GM21717 (cell line): ENCODE data around the gene MANBA.
A peak's percentile ranks its signal among the peaks of the same experiment; 100 is the strongest.

ENCODE experiments used
- ATAC-seq: cut with Tn5 transposase; IDR thresholded peaks from one replicate; pipeline ENCODE4 v1.9.1; 2021; ENCODE audit warnings: mild to moderate bottlenecking, moderate library complexity; ENCODE audit not compliant: unreplicated experiment

Gene MANBA

GRCh38 chr4:102599455-102599854, 161.3 kb downstream of the MANBA start:
- peak; percentile 28 for ATAC-seq

- ATAC-seq: peak; percentile 57
Observed at GRCh38 chr4:102598762-102599374, 161.9 kb downstream of the MANBA start.

DNA sequence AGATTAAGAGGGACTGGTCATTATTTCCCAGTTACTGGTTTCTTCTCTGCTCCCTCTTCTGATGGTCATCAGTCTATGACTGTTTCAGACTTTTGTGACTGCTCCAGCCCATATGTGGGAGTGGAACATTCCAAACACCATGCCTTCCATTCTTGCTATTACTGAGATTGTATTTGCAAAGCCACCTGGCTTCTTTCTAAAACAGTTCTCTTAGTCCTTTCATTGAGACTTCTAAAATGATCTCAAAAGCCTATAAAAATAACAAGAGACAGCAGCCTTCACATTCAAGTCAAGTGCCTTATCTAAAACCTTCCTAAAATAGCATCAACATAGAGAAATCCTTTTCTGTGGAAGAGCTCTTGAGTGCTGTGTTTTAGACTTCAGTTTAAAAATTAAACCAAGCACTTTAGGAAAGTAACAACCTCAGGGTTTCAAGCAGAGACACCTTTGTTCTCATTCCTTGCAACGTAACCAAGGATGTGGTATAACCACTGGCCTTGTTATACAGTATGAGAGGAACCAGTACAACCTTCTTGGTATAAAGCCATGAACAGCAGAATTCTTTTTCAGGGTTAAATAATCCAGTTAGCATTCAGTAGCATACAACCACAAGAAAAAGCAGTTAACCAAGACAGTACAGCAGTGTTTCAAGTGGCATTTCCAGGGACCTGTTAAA, 162.5 kb downstream of the MANBA start:
- peak; percentile 46 for ATAC-seq

GRCh38 chr4:102596532-102596931, 164.2 kb downstream of the MANBA start:
- ATAC-seq: no peak

DNA sequence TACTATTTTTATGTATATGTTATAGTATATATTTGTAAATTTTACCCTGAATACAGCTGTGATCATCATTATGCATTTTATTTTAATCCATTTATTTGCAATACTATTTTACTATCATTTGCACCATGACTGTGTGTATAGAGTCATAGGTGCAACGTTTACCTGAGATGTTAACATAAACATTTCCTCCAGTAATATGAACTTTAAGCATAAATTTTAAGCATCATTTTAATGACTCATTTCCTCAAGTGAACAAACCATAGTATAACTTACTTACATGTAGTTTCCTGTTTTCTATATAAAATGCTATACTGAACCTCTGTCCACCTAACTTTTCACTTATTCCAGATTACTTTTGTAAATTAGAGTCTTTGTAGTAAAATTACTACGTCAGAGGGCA, 166.8 kb downstream of the MANBA start:
- ATAC-seq: no peak

DNA sequence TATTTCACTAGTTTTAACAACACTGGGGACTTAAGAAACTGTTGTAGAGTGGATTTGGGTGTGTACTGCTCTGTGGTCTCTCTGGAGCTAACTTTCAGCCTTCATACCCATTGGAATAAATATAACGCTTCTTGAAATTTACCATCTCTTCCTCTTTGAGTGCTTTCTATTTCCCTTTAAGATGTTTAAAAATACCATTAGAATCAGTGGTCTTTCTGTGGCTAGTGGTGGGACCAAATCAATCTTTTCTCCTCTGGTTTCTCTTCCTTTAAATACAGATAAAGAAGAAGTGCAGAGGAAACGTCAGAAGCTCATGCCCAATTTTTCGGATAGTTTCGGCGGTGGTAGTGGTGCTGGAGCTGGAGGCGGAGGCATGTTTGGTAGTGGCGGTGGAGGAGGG, 167.6 kb downstream of the MANBA start:
- no peak for ATAC-seq

- no peak for ATAC-seq
Observed at GRCh38 chr4:102592256-102592655, 168.5 kb downstream of the MANBA start.

DNA sequence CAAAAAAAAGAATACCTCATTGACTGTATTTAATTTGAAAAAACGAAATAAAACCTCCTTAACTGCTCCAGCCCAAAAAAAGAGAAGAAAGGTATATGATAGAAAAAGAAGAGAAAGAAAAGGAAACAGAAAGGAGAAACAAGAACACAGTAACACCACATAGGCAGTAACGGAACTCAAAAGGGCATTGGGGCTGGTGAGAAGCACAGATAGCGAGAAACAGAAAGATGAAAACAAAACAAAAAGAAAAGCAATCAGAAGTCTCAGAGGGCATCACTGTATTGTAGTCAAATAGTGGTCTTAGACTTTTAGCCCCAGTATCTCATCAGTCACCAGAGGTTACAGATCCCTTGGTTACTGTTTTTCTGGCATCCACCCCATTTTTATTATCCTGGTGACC, 171.0 kb downstream of the MANBA start:
- ATAC-seq: no peak

DNA sequence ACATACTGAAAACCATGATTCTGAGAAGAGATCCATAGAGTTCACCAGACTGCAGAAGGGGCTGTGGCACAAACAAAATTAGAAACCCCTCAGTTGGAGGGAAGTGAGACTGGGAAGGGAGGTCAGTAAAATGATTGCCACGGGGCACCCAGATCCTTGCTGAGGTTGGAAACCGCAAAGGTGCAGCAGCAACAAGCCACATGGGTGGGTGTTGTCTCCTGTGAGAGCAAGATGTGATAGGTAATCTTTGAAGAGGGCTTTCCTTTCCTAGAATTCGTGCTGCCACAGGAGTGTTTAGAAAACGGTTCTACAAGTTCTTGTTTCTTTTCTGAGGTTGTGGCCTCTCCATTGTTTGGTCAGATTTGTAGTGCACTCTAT, 174.1 kb downstream of the MANBA start:
- peak; percentile 40 for ATAC-seq

DNA sequence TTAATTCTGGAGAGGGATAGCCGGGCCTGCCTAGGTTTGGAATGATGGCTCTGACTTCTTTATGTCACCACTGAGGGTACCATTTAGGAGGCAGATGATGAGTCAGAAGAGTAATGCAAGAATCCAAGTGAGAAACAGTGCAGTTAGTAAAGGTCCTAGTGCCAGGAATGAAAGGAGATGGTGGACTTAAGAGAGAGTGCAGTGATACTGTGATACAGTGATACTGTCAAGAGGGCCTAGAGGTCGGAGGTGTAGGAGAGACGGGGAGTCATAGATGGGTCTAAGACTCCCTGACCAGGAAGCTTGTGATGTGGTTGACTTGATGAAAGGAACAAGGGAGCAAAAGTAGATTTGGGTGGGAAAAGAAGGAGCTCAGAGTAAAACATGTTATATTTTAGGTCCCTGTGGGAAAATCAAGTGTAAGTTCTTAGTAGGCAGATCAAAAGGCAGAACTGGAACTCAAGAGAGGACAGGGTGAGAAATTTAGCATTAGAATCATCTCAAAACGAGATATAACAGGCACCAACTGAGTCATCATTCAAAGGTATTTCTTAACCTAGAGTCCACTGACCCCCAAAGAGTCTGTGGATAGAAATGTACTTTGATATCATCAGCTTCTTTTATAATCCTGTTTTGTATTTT, 174.6 kb downstream of the MANBA start:
- ATAC-seq: peak; percentile 46

DNA sequence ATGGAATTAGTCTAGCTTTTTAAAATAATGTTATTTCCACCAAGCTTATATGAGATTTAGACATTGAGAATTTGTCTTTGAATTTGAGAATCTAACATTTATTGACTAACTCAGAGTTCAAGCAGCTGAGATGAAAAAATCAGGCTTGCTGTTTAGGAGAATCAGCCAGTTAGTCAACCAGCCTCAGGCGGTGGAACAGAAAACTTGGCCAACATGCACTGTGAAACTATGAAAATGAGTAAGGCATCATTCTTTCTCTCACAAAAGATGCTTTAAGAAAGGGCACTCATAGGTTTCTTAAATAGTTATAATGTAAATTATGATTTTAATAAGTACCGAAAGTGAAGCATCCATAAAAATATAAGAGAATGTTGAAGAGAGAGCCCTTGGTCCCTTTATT, 175.4 kb downstream of the MANBA start:
- peak; percentile 40 for ATAC-seq

- no peak for ATAC-seq
Observed at GRCh38 chr4:102584091-102584490, 176.7 kb downstream of the MANBA start.
